ENCODE data around the gene HOMER2.

DNA sequence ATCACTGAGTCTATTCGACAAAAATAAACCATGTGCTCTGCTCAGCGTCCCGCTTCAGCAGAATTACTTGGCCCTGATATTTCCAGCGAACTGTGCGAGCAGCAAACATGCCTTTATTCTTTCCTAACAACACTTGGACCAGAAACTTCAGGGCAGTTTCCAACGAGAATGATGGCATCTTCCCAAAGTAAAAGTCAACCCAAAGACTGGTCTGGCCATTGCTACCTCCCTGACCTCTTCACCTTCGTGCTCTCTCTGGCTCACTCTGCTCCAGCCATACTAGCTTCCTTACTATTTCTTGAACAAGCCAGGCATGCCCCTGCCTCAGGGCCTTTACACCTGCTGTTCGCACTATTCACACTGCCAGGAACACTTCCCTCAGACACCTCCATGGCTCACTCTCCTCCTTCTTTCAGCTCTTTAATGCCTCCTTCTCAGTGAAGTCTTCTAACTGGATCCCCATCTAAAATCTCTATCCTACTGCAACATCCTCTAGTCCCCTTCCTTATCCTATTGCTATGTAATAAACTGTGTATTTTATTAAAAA, 6.3 kb downstream of the HOMER2 start:
- TF ChIP-seq, protein P1, sequence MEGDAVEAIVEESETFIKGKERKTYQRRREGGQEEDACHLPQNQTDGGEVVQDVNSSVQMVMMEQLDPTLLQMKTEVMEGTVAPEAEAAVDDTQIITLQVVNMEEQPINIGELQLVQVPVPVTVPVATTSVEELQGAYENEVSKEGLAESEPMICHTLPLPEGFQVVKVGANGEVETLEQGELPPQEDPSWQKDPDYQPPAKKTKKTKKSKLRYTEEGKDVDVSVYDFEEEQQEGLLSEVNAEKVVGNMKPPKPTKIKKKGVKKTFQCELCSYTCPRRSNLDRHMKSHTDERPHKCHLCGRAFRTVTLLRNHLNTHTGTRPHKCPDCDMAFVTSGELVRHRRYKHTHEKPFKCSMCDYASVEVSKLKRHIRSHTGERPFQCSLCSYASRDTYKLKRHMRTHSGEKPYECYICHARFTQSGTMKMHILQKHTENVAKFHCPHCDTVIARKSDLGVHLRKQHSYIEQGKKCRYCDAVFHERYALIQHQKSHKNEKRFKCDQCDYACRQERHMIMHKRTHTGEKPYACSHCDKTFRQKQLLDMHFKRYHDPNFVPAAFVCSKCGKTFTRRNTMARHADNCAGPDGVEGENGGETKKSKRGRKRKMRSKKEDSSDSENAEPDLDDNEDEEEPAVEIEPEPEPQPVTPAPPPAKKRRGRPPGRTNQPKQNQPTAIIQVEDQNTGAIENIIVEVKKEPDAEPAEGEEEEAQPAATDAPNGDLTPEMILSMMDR (conservative IDR thresholded peaks at IDR 0.05; ENCODE audit: low read length) = no peak
- TF ChIP-seq EZH2phosphoT487 (IDR thresholded peaks at IDR 0.05; ENCODE audit: borderline replicate concordance, low read depth, low read length) = no peak
